Measurements from ENCODE around the gene KRT15.

KRT15 gene

GRCh38 chr17:41480136-41480535 is 38.6 kb downstream of the KRT15 start:
- DNase-seq: peak in 2 of 4 experiments; percentile 55 to 87

- no peak for DNase-seq
These were observed 40.5 kb downstream of the KRT15 start for GRCh38 chr17:41478237-41478636.

DNA sequence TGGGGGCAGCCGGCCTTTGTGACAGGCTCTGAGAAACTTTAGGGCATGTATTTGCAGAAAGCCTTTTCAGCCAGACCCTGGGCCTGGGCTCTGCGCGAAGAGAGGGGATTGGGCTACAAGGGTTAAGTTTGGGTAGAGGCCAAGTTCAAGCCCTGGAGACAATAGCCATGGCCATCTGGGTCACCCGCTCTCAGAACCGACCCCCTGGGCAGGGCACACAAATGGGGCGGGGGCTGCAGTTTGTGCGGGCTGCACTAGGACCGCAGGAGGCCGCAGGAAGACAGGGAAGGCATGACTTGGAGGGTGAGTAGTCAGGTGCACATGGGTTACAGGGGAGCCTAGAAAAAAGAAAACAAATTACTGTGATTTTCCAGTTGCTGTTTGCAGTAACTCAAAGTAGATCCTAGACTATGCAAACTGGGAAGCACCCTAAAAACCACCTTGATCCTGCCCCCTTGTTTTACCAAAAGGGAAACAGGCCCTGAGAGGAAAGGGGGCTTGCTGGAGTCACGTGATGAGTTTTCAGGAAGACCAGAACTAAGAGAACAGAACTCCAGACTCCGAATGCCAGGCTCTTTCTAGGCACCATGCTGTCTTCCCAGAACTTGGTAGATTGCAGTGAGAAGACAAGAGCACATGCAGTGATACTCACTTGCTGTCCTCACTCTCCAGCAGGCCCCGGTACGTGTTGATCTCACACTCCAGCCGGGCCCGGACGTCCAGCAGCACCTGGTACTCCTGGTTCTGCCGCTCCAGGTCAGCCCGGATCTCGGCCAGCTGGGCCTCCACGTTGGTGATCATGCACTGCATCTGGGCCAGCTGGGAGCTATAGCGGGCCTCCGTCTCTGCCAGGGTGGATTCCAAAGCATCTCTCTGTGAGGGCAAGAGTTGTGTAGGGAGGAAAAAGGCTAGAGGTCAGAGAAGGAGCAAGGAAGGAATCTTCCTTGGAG is 41.5 kb downstream of the KRT15 start:
- no peak for DNase-seq

DNA sequence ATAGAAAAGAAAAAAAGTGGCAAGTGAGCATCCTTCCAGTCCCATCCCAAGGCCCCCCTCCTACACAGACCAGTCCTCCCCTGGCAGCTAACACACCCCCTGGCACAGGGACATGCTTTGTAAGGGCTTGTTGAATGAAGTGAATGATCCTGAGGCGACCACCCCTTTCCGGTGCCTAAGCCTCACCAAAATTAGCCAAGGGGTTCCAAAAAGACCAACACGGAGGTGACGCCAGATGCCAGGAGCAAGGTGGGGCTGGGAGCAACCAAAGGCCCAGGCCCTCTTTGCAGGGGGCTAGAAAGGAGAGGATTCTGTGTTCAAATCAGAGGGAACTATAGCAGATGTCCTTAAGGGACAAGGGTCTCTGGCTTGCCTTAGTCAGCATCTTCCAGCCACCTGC is 43.3 kb downstream of the KRT15 start:
- DNase-seq: no peak

DNA sequence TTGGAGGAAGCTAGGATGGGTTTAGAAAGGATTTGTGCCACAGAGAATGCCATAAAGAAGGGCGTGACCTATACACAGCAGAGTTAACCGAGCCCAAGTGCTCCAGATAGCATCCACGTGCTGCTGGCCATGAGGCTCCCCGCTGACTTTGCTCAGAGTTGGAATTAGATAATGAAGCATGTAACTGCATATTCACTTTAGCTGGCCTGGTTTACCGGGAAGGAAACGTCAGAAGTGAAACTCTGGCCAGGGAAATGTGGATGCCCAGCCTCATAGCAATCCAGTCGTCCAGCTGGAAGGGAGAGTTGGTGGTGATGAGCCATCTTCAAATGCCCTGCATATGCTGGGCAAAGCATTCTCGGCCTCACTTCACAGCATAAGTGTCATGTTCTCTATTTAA is 43.8 kb downstream of the KRT15 start:
- no peak for DNase-seq

GRCh38 chr17:41468346-41468745 is 50.3 kb downstream of the KRT15 start:
- no peak for DNase-seq

DNA sequence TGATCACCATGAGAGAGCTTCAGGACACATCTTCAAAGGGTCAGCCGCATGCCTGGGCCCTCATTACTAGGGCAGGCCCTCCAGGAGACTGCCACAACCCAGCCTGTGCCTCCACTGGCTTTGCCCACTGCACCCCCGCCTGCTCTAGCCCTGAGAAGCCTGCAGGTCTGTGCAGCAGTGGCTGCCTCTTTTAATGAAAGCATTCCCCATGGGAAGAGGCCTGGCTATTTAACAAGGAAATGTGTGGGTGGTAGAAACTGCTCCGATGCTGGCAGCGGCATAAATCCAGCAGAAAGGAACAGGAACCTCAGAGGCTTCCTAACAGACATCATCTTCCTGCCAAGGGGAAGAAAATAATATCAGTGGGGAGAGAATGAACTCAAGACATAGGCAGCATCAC is 51.1 kb downstream of the KRT15 start:
- no peak for DNase-seq

DNA sequence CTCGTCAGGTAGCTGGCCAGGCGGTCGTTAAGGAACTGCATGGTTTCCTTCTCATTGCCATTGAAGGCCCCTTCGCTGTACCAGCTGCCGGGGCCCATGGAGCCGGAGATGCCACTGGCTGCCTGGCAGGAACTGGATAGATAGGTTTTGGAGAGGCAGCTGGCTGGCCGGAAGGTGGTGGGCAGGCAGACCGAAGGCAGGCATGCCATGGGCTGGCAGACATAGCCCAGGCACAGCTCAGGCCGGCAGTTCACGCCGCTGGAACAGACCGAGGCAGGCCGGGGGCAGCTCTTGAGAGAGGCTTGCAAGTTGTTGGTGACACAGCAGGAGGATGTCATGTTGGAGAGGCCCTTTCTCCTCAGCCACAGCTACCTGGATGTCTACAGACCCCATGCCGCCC is 51.7 kb downstream of the KRT15 start, which contains the start of gene KRT32:
Gene KRT32, minus strand, starts transcription at position 399 of the 400 bp plus-strand sequence. Its CDS starts 61 bp downstream, at position 338.
- DNase-seq: no peak

DNA sequence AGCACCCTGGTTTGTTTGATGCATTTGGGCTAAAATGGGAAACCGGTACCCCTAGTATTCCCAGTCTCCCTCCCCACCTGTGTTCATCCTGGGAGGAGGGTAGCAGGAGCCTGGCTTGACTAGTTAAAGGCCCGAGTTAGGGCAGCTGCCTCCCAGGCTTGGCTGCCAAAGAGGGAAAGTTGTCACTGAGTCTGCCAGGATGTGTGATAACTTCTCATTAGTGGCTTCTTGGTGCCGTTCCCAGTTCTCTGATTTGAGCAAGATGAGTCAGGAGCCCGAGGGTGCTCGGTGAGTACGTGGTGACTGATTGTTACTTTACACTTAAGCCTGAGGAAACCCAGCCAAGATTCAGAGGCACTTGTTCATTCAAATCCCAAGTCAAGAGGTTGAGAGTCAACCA is 54.0 kb downstream of the KRT15 start:
- peak in 3 of 4 experiments; percentile 14 to 31 (median 29) for DNase-seq

GRCh38 chr17:41464173-41464572 is 54.5 kb downstream of the KRT15 start:
- DNase-seq: no peak

- no peak for DNase-seq
These were observed 54.9 kb downstream of the KRT15 start for GRCh38 chr17:41463746-41464145.
